ENCODE results near the gene EXOC5.

The EXOC5 gene

DNA sequence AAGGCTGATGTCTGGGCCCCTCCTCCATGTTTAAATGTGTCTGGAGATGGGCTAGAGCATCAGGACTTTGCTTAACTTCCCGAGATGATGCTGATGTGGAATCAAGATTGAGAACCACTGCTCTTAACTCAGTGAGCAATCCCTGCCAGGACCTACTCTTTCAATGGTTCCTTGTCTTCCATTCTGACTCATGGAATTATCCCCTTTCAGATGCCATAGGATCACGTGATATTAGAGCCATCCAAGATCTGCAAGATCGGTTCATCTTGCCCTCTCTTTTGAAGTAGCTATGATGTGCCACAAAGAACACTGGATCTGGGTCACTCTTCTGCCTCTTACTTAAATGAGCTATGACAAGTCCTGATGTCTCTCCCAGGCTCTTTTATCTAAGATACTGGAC, 96.8 kb downstream of the EXOC5 start:
- in situ Hi-C loops (cut with HindIII; ENCODE audit: low sequenced_read_pairs) = no loop called here

DNA sequence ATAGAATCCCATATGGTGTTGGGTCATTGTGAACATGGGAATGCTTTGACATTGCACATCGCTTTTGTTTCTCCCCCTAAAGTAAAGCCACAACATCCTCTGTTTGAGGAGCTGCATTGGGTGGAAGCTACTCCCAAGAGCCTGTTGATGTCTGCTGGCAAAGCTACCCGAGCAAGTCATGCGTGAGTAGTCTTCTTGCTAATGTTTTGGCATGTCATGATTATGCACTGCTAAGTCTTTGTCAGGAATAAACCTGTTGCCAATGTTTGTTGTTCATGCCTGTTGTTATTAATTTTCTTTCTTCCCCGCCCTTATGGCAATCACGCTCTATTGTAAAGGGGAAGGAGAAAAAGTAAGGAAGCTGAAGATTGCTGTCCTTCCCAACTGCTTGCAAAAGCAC, 97.3 kb downstream of the EXOC5 start:
- in situ Hi-C loops (cut with HindIII; ENCODE audit: low sequenced_read_pairs) = no loop called here

DNA sequence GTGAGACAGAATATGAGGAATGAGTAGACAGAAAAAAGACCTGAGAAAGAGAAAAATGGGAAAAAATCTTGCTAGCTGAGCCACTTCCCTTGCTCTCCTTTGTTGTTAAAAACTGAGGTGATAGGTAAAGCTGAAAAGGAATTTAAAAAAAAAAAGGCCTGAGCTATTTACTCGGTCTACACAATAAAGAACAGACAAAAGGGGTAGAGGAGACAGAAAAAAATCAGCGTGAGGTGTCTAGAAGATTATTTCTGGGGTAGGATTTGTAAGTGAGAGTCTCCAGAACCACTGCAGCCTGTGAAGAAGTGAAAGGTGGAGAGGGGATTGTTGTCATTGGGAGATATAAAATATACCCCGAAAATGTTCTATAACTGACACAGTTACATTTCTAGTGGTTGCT, 98.8 kb downstream of the EXOC5 start:
- in situ Hi-C loops (cut with HindIII; ENCODE audit: low sequenced_read_pairs) = no loop called here

DNA sequence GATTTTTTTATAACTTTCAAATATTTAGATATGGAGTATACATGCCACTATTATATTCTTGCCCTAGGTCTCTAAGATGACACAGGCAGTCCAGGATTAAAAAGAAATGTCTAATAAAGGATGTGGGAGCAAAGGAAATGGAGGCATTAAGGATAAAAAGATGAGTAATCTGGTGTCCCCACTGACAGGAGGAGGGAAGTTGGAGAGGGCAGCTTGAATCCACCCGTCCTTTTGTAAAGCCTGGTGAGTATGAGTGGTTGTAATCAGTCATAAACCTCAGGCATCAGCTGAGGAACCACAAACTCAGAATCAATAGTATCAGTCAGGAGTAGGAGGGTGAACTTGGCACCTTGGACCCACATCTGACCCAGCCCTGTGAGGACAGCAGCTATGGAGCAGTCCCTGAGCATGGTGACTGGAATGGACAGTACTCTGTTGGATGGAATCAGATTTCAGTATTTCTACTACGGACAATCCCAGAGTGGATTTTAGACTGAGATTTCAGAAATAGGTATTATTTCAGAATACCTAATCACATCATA, 100.5 kb downstream of the EXOC5 start:
- in situ Hi-C loops (cut with HindIII; ENCODE audit: low sequenced_read_pairs) = no loop called here

DNA sequence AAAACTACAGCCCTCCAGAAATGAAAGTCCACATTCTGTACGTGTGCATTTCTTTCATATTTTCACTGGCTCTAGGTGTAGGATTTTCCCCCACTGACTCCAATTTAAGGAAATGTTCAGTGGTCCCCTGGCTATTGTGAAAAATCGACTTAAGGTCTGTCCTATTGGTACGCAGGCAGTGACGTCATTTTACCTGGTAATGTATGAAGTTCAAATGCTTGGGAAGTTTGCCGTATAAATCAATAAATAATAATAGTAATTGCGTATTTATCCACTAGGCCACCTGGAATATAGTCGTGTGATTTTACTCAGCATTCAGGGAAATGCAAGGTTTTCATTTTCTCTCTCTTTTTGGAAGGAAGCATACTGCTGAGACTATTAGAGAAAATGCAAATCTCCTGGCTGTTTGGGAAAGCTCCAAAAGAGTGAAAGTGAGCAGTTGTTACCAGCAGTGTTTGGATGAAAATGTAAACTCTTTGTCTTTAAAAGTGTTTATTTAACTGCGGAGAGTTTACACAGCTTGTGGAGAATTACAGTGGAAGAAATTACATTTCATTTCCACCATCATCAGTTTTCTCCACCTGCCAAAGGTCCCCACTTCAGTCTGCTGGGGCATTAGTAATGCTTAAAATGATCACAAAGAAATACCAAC, 107.0 kb downstream of the EXOC5 start:
- in situ Hi-C loops (cut with HindIII; ENCODE audit: low sequenced_read_pairs) = no loop called here

DNA sequence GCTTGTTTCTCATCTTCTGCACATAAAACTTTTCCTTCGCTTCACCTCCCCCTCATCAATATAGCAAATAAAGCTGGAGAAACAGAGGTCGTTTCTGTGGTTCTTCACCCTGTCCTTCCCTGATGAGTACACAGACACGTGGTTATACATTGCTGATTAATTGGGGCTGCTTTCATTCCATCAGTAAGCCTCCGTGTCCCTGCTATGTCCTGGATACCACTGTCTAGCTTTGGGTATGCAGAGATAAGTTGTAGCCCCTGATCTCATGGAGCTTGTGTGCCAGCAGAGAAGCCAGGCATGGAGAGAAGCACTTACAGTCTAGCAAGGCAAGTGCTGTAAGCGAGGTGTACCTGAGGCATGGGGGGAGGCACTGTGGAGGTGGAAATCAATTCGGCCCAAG, 108.4 kb downstream of the EXOC5 start:
- in situ Hi-C loops (cut with HindIII; ENCODE audit: low sequenced_read_pairs) = no loop called here

DNA sequence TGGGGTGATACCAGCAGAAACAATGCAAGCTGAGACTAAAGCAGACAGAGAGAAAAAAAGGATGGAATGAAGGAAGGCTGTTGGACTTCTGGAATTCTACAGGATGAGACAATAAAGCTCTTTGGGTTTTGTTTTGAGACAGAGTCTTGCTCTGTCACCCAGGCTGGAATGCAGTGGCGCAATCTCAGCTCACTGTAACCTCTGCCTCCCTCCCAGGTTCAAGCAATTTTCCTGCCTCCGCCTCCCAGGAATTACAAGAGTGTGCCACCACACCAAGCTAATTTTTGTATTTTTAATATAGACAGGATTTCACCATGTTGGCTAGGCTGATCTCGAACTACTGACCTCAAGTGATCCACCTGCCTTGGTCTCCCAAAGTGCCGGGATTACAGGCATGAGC, 115.4 kb downstream of the EXOC5 start:
- in situ Hi-C loops (cut with HindIII; ENCODE audit: low sequenced_read_pairs) = no loop called here

Measured in endothelial cell of hepatic sinusoid (primary cell).